NCI-H226 (cell line): ENCODE measurements around the gene UBD.

Experiments
- DNase-seq: peaks from one replicate; pipeline ENCODE4 v3.0.0-alpha.2; 2015

The UBD gene

GRCh38 chr6:29558439-29559079 lies 973 bp downstream of the UBD start:
- DNase-seq: no peak

DNA sequence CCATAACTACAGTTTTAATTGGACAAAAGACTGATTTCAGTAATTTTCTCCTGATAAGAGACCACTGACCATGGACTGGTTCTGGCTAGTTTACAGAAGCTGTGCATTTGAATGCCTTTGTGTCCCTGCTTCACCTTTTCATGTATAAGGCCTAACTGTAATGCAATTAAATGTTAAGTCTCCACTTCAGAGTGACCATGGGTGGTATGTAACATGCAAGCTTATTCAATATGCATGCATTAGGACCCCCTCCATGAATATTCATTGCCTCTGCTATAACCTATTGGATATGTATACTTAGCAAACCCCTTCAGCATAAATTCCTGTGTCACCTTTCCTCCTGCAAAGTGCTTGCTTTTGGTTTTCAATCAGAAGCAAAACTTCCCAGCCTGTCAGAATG lies 2.2 kb downstream of the UBD start:
- no peak for DNase-seq

DNA sequence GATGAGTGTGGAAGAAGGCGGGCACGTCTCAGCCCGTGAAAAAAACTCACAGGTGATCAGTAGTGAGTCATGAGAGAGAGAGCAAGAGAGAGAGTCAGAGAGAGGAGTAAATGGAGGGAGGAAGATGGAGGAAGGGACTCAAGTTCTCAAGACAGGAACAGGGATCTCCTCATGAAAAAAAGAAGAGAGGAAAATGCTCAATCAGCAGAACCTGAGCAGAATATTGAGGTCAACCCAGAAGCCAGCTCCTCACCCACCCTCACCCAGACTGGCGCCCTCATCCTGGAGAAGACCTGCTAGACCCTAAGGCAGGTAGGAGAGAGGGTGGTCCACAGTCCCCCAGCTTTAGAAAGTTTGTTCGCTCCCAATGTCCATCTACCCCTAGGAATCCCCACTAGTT lies 4.8 kb downstream of the UBD start:
- no peak for DNase-seq

DNA sequence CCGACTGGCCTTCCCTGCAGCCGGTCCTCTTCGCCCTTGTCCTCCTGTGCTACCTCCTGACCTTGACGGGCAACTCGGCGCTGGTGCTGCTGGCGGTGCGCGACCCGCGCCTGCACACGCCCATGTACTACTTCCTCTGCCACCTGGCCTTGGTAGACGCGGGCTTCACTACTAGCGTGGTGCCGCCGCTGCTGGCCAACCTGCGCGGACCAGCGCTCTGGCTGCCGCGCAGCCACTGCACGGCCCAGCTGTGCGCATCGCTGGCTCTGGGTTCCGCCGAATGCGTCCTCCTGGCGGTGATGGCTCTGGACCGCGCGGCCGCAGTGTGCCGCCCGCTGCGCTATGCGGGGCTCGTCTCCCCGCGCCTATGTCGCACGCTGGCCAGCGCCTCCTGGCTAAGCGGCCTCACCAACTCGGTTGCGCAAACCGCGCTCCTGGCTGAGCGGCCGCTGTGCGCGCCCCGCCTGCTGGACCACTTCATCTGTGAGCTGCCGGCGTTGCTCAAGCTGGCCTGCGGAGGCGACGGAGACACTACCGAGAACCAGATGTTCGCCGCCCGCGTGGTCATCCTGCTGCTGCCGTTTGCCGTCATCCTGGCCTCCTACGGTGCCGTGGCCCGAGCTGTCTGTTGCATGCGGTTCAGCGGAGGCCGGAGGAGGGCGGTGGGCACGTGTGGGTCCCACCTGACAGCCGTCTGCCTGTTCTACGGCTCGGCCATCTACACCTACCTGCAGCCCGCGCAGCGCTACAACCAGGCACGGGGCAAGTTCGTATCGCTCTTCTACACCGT lies 6.1 kb downstream of the UBD start:
- DNase-seq: no peak

DNA sequence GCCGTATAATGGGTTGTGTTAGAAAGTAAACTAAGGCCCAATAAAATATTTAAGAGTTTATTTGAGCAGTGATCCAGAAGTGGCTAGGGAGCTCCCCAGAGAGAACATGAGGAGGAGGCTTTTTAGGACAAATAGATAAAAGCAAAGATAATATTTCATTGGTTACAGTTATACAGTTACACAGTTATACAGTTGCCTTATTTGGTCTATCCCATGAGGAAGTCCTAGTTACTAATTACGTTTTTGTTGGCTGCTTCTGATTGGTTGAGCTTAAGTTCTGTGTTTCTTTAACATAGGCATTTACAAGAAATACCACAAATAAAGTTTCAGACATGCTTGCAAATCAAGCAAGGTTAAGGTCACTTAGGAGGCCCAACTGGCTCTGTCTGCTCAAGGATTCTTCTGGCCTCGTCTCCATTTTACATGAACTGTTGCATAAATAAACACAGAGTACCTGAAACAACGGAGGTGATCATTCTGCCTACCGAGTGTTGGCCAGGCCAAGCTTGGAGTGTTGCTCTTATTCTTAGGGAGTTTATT lies 7.0 kb downstream of the UBD start:
- DNase-seq: no peak

- DNase-seq: no peak
Observed at GRCh38 chr6:29547573-29547972, 12.0 kb downstream of the UBD start.

- DNase-seq: no peak
Observed at GRCh38 chr6:29537714-29538403, 21.7 kb downstream of the UBD start.

DNA sequence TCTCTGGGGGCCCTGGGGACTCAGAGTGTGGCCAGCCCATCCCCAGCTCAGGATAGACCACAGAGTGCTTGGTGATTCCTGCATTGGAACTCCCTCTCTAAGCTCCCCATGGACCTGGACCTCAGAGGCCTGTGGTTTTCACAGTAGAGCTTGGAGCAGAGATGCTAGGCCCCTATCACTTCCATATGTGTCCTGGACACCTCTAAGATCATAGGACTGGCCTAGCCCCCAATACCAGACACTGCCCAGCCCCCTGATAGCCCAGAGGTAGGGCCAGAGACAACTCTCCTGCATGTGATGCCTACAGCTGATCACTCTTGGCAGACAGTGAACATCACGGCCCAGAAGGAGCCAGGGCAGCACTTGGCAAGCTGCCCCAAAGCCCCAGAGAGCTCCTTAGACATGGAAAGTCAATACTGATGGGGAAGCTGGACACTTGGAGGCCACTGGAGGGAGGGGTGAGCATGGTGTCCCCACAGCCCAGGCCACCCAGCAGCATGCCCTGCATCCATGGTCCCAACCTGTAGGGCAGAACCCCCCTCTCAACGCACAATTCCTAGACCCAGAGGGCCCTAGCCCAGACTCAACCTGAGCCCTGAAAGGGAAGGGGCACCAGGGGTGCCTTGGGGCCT lies 27.1 kb downstream of the UBD start:
- no peak for DNase-seq

- DNase-seq: peak; percentile 52
Observed at GRCh38 chr6:29531668-29532067, 27.9 kb downstream of the UBD start.

DNA sequence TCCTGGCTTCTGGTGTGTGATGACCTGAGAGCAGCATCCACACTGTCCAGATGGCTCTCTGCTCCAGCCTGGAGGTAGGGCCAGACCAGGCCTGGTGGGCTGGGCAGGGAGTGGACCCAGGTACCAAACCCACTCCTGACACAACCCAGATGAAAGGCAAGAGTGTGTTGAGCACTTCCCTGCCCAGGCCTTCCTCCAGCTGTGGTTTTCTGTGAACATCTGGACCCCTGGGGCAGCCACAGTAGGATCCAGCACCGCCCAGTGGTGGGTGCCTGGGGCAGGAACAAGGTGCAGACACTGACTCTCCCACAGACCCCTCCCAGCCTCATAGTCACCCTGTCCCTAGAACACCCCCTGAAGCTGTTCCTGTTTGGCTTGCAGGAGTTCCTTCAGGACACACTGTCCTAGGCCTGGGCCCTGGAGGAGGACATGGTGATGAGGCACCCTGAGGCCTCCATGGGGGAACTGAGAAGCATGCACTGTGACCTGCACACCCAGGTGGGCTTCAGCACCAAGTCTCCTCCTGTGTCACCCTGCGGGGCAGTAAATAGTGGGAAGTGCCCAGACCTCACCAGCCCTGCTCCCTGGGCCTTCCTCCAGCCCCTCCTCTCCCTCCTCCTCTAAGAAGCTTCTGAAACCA lies 28.7 kb downstream of the UBD start:
- DNase-seq: no peak

DNA sequence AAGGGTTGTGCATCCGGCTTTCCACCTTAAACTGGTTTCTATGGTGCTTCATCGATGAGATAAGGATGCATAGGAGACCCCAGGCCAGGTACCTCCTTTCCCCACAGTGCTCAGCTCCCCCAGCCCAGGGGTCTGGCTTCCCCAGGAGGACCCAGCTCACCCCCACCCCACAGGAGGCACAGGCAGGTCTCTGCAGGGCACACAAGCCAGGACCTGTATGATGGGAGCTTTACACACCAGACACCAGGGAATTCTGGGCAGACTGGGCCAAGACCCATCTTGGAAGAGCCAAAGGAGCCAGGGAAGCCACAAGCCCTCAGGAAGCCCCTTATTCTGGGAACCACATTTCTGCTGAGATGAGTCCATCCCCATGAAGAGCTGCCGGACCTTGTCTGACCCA lies 29.6 kb downstream of the UBD start:
- DNase-seq: no peak

DNA sequence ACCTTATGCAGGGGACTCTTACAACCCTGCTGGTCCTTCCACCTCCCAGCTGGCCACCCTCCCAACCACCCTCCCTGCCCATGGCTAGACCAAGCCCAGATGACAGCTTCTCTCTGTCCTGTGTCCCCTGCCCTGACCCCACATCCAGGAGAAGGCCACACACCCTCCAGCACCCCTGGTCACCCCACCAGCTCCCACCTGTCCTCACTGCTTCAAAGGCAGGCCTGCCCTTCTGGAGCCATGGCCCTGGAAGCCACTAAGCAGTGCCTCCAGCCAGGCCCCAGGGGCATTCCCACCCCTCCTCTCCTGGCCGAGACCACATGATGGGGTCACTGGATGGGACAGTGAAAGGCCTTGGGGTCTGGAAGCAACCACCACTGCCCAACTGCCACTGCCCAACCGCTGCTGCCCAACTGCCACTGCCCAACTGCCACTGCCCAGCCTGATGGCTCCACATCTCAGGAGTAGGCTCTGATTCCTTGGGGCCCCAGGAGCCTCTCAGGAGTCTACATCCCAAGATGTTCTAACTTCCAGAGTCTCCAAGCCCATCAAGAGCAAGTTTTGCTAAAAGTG lies 30.5 kb downstream of the UBD start:
- DNase-seq: no peak

DNA sequence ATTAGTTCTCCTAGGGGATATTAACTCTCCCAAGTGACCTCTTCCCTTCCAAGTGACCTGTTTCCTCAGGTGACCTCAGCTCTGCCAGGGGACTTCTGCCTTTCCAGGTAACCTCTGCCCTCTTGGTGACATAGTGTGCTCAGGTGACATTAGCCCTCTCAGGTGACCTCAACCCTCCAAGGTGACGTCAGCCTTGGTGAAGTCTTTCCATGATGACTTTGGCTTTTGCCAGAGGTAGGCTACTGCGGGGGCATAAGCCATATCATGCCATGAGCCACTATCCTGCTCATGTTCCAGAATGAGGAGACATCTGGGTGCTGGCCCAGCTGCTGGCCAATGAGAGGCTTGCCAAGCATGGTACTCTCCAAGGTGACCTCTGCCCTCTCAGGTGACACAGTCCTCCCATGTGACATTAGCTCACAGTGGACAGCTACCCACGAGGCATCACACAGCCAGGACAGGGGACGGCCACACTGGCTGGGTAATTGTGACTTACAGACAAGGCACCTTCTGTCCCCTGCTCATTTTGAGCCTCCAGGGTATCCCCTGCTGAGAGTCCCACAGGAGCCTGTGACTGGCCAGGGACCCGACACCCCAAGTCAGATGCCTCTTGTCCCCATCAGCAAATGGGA lies 31.1 kb downstream of the UBD start:
- DNase-seq: no peak

DNA sequence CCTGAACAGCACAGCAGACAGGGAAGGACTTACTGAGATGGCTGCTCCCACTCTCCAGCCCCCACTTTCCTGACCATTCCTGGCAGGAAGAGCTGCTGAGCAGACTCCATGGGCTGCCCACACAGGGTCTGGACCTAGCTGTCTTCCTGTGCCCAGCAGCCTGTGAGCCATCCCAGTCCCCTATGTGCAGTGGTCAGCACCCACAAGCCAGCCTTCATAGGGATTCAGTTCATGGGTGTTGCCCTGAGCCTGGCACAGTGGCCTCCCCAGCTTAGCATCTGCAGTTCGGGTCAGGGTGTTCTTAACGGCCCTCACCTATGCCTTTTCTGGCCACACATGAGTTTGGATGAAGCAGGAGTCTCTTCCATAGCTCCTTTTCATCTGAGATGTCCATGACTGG lies 32.0 kb downstream of the UBD start:
- no peak for DNase-seq

DNA sequence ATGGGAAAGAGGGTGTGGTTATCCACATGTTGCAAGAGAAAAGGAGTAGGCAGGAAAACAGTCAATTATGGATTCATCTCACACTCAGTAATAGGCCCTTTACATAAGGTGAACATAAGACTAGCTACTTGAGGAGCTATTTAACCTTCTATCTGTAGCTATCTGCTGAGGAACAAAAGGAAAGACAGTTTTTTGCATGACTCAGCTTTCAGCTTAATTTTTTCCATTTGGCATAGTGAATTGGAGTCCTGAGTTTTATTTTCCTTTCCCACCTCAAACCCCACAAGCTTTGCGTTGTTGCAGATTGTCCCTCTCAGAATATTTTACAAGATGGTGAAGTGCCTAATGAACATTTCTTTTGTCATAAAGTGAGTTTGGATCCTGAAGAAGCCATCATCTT lies 32.4 kb downstream of the UBD start:
- no peak for DNase-seq

- DNase-seq: no peak
Observed at GRCh38 chr6:29525311-29525639, 34.3 kb downstream of the UBD start.

GRCh38 chr6:29524444-29525310 lies 34.9 kb downstream of the UBD start:
- DNase-seq: no peak

- DNase-seq: no peak
Observed at GRCh38 chr6:29524044-29524443, 35.5 kb downstream of the UBD start.

DNA sequence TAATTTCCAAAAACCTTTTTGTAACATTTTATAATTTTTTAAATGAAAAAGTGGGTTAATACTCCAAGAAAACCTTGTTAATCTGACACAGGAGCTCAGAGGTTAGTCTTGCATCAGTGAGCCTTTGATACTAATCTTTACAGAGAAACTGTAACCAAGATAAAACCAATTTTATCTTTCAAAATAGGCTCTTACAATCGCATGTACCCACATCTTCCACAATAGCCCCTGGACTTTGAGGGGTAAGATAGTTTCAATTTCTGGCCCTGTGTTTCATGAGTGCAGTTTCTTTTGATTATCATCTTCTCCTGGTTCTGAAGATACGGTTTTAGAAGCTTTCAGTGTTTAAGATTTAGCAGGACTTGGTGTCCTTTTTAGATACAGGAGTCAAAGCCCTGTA lies 37.3 kb downstream of the UBD start:
- DNase-seq: no peak

- no peak for DNase-seq
Observed at GRCh38 chr6:29521006-29521680, 38.4 kb downstream of the UBD start.

DNA sequence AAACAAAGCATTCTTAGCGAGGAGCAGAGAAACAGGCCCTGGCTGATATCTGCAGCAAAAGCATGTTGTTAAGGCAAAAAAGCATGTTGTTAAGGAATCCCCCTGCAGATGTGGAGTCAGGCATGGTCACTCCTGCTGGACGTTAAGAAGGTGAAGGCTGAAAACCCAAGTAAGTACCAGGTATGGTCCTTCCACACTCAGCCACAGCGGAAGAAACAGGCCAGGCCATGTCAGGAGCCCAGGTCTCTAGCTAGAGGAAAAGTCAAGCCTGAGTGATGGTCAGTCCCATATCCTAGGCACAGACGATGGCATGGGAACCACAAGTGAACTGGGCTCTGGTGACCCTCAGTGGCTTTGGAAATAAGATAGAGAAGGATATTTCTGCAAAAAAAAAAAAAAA lies 39.3 kb downstream of the UBD start:
- DNase-seq: no peak
